ENCODE data around the gene ZNF579. TPM values are rescaled to one million over a fixed set of nuclear protein-coding genes. Genes with fewer than 3 reads are reported as not detected.

Gene ZNF579
- polyA plus RNA-seq, 1 donor (not counting 4 experiments of a cell fraction or from before 2014, with no cell fraction given), result 1.5 TPM

DNA sequence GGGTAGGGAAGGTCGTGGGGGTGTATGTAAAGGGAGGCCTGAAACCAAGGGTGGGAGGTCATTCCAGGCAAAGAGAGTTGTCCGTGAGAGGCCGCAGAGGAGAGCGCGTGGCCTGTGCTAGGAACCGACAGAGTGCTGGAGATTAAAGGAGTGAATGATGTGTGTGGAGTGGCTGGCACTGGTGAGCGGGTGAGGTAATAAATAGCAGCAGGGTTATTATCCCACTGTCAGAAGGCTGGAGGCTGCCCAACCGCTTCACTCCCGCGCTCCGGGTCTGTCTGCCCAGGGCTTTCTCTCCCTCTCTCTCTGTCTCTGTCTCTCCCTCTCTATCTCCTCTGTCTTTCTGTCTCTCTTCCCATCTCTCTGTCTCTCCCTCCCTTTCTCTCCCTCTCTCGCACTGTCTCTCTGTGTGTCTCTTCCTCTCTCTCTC, 17.4 kb downstream of the ZNF579 start:
- Histone ChIP-seq H3K27me3 (ENCODE audit: control insufficient read depth, extremely low read depth, insufficient read depth, low read length) (peaks cover 14% of the 10 kb centered on the region), H3K4me1 (ENCODE audit: control insufficient read depth, extremely low read depth, insufficient read depth, low read length) (no peaks in the 10 kb centered on the region), H3K9ac (ENCODE audit: control insufficient read depth, extremely low read depth, insufficient read depth, low read length) (no peak overlapping the region), H3K27ac (ENCODE audit: control insufficient read depth, insufficient read depth, low read length) (no peak overlapping the region), H3K36me3 (ENCODE audit: control insufficient read depth in 2 of 2, extremely low read depth in 1 of 2, insufficient read depth in 2 of 2, low read length in 2 of 2) (no peaks in the 10 kb centered on the region), H2AFZ (ENCODE audit: control insufficient read depth, low read length) (no peak overlapping the region), H3K9me1 (ENCODE audit: control insufficient read depth, extremely low read depth, insufficient read depth, low read length) (no peaks in the 10 kb centered on the region), H4K20me1 (ENCODE audit: control insufficient read depth, extremely low read depth, insufficient read depth, low read length) (no peaks in the 10 kb centered on the region), H3K9me3 (ENCODE audit: control insufficient read depth, low read depth, low read length) (no peaks in the 10 kb centered on the region), H3K4me2 (ENCODE audit: control insufficient read depth, extremely low read depth, insufficient read depth, low read depth, low read length) (no peak overlapping the region), H3K4me3 (ENCODE audit: control insufficient read depth in 2 of 3, extremely low read depth in 1 of 3, insufficient read depth in 2 of 3, low read depth in 1 of 3, low read length in 3 of 3) (no peak overlapping the region), H3K79me2 (ENCODE audit: control insufficient read depth, insufficient read depth, low read length) (no peaks in the 10 kb centered on the region)
- TF ChIP-seq, protein P1, sequence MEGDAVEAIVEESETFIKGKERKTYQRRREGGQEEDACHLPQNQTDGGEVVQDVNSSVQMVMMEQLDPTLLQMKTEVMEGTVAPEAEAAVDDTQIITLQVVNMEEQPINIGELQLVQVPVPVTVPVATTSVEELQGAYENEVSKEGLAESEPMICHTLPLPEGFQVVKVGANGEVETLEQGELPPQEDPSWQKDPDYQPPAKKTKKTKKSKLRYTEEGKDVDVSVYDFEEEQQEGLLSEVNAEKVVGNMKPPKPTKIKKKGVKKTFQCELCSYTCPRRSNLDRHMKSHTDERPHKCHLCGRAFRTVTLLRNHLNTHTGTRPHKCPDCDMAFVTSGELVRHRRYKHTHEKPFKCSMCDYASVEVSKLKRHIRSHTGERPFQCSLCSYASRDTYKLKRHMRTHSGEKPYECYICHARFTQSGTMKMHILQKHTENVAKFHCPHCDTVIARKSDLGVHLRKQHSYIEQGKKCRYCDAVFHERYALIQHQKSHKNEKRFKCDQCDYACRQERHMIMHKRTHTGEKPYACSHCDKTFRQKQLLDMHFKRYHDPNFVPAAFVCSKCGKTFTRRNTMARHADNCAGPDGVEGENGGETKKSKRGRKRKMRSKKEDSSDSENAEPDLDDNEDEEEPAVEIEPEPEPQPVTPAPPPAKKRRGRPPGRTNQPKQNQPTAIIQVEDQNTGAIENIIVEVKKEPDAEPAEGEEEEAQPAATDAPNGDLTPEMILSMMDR (optimal IDR thresholded peaks at IDR 0.05 in 1 of 3, IDR thresholded peaks at IDR 0.05 in 1 of 3, conservative IDR thresholded peaks at IDR 0.05 in 1 of 3; ENCODE audit: extremely low read depth in 1 of 3, insufficient read depth in 2 of 3, low read length in 3 of 3), result no peak
- TF ChIP-seq EZH2 (IDR thresholded peaks at IDR 0.05; ENCODE audit: low read length), result no peak
- DNase-seq (ENCODE audit: low read depth, low spot score) (no peak), FAIRE-seq (no peak)
- dilution Hi-C loops (cut with MboI; ENCODE audit: extremely low pct_ligation_motif_present, low sequenced_read_pairs), result no loop called here

GRCh38 chr19:55559684-55560083, 21.0 kb downstream of the ZNF579 start:
- dilution Hi-C loops (cut with MboI; ENCODE audit: extremely low pct_ligation_motif_present, low sequenced_read_pairs), result no loop called here
- FAIRE-seq, result no peak
- Histone ChIP-seq H4K20me1 (ENCODE audit: control insufficient read depth, extremely low read depth, insufficient read depth, low read length) (no peaks in the 10 kb centered on the region), H3K4me3 (ENCODE audit: control insufficient read depth in 2 of 3, extremely low read depth in 1 of 3, insufficient read depth in 2 of 3, low read depth in 1 of 3, low read length in 3 of 3) (no peak overlapping the region), H3K9ac (ENCODE audit: control insufficient read depth, extremely low read depth, insufficient read depth, low read length) (no peak overlapping the region), H3K4me1 (ENCODE audit: control insufficient read depth, extremely low read depth, insufficient read depth, low read length) (no peaks in the 10 kb centered on the region), H3K27ac (ENCODE audit: control insufficient read depth, insufficient read depth, low read length) (no peak overlapping the region), H3K27me3 (ENCODE audit: control insufficient read depth, extremely low read depth, insufficient read depth, low read length) (peaks cover 8% of the 10 kb centered on the region), H2AFZ (ENCODE audit: control insufficient read depth, low read length) (no peak overlapping the region), H3K4me2 (ENCODE audit: control insufficient read depth, extremely low read depth, insufficient read depth, low read depth, low read length) (no peak overlapping the region), H3K9me1 (ENCODE audit: control insufficient read depth, extremely low read depth, insufficient read depth, low read length) (no peaks in the 10 kb centered on the region), H3K79me2 (ENCODE audit: control insufficient read depth, insufficient read depth, low read length) (no peaks in the 10 kb centered on the region), H3K9me3 (ENCODE audit: control insufficient read depth, low read depth, low read length) (no peaks in the 10 kb centered on the region), H3K36me3 (ENCODE audit: control insufficient read depth in 2 of 2, extremely low read depth in 1 of 2, insufficient read depth in 2 of 2, low read length in 2 of 2) (no peaks in the 10 kb centered on the region)
- DNase-seq (ENCODE audit: low read depth, low spot score), result no peak
- TF ChIP-seq, protein P1 (optimal IDR thresholded peaks at IDR 0.05 in 1 of 3, IDR thresholded peaks at IDR 0.05 in 1 of 3, conservative IDR thresholded peaks at IDR 0.05 in 1 of 3; ENCODE audit: extremely low read depth in 1 of 3, insufficient read depth in 2 of 3, low read length in 3 of 3), result no peak
- TF ChIP-seq EZH2 (IDR thresholded peaks at IDR 0.05; ENCODE audit: low read length), result no peak
